ENCODE measurements around the gene CCDC13.

DNA sequence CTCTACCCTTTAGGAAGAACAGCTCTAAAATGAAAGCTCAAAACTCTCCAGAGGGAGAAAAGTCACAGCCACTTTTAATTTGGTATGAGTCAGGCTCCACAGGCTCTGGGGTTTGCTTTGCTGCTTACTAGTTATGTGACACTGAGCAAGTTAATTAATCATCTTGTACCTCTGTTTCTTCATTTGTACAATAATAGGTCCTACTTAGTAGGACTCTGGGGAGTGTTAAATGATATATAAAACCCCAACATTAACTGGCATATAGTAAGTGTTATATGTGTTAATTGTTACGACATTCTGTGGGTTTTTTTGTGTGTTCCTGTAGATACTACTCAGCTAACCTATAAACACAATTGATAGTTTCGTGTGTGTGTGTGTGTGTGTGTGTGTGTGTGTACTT lies 42.8 kb upstream of the CCDC13 start:
- TF ChIP-seq CTCF (conservative IDR thresholded peaks at IDR 0.05; ENCODE audit: low read depth in 2 of 2) = no peak
- no peak for TF ChIP-seq POLR2AphosphoS5 (IDR thresholded peaks at IDR 0.05; ENCODE audit: low read depth)
- TF ChIP-seq JUNB (IDR thresholded peaks at IDR 0.05; ENCODE audit: unreplicated experiment) = no peak
- TF ChIP-seq ZNF114 (CRISPR knock-in tag; IDR thresholded peaks at IDR 0.05) = no peak
- TF ChIP-seq EZH2 (IDR thresholded peaks at IDR 0.05; ENCODE audit: low read depth, unreplicated experiment) = no peak
